Measurements from ENCODE around the gene GUCA2A.
"Not testable (repeated sequence)": the region's sequence is repeated elsewhere in the genome, so short reads cannot be mapped to it uniquely, and the experiment has no call there.

Gene GUCA2A
- 0 reads per million in 4 experiments for total RNA-seq

DNA sequence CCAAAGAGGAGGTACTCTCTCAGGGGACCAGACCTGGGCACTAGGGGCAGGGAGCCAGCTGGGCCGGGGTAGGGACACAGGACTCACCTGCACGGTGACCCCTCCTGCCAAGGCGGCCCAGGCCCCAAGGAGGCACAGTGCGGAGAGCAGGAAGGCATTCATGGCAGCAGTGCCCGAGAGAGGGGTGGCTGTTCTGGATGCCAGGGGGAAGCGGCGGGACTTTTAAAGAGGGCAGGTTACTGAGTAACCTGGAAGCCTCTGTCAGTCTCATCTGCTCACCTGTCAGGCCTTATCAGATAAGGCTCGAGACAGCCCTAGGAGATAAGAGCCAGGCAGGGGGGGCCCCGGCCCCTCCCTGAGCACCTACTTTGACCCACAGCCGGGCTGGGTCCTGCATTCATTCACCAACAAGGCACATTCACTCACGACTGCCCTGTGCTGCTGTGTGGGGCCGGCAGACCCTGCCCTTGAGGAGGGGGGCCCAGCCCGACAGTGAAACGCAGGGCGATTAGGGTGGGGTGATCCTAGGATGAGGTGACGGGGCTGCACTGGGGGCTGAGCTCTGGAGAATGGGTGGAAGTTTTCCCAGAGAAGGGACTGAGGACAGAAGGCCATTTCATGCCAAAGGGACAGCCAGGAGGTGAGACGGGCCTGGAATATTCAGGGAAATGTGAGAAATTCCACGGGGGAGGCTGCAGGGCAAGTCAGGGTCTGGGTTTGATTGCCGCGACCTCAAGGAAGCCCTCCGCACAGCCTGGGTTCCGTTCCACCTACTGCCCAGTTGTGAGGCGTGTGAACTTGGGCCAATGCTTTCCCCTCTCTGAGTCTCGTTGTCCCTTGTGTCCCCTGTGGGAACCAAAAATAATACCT lies at the start of gene GUCA2A:
GUCA2A (minus strand) TSS at position 195 of the 870 bp plus-strand sequence; CDS start at position 162, 33 bp downstream.
- DNase-seq: no peak

DNA sequence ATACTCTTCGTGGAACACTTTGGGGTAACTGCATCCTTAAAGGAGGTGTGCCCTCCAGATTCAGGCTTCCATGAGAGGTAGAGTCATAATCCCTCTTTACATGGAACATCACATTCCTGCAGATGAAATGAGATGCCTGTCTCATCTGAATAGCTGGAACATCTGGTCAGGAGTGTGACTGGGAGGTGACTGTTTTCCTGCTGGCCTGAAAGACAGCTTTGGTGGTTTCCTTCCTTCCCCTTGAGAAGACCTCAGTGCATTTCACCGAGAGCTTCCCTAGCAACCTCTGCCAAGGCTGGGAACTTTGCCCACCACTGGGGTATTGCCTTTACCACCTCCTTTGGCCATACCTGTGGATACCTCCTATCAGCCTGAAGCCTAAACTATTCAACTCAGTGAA lies 46.7 kb upstream of the GUCA2A start:
- no peak for DNase-seq

DNA sequence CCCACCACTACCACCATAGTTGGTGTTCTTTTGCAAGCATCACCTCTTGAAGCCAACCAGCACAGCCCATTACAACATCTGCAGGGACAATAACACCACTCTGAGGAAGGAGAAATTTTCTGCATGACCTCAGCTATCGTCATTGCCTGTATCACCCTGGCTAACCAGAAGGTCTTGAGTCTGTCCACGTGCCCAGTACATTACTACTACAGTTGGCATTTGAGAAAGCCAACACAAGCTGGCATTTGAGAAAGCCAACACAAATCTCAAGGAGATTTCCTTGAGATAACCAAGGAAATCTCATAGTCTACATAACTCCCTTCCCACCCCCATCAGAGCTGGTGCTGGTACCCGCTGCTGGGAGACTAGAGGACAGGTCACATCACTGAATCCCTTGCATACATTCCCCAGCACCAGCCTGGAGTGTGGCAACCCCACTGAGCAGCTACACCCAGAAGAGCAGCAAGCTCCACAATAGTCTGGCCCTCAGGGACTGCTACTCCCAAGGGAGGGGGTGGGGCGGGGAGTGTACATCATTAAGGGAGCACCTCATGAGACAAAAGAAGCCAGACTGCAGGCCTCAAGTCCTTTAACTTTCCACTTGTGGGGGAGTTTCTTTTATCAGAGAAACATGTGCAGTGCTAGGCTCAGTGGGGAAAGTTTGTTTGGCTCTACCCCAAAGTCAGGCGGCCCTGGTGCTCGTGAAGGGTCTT lies 46.0 kb upstream of the GUCA2A start:
- DNase-seq: no peak

GRCh38 chr1:42209526-42210251 lies 45.1 kb upstream of the GUCA2A start:
- DNase-seq: no peak

DNA sequence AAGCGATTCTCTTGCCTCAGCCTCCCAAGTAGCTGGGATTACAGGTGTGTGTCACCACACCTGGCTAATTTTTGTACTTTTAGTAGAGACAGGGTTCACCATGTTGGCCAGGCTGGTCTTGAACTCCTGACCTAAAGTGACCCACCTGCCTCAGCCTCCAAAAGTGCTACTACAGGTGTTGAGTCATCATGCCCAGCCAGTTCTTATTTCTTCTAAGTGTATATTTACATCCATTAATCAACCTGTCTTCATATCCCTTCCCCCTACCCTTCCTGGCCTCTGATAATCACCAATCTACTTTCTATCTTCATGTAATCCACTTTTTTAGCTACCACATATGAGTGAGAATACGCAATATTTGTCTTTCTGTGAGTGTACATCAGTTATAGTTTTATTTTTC lies 42.4 kb upstream of the GUCA2A start:
- not testable (repeated sequence) for DNase-seq

DNA sequence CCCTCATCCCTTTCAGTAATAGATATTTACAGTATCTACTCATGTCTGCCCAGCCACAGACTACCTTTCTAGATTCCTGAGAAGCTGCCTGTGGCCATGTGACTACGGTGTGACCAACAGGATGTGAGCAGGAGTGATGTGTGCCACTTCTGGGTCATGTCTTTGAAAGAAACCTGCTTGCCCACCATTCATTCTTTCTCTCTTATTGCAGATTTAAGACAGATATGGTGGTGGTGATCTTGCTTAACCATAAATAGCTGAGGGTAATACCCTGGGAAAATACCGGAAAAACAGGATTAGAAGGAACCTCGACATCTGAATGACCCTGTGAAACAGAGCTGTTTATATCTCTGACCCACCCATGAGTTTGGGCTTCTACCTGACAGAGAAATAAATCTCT lies 41.6 kb upstream of the GUCA2A start:
- no peak for DNase-seq

DNA sequence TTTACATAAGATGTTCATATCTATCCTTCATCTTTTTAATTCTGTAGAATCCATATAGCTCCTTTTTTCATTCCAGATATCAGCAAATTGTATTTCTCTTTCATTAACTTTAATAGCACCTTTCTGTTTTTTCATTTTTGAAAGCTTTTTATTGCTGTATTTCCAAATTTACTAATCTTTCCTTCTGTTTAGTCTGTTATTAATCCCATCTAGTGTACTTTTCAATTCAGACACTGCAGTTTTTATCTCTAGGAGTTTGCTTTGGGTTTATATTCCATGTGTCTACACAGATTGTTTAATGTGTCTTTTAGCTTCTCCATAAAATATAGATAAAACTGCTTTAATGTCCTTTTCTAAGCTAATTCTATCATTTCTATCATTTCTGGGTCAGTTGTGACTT lies 37.4 kb upstream of the GUCA2A start:
- DNase-seq: no peak

- no peak for DNase-seq
Measured at GRCh38 chr1:42198251-42198650, 33.7 kb upstream of the GUCA2A start.

GRCh38 chr1:42195841-42196240 lies 31.3 kb upstream of the GUCA2A start:
- no peak for DNase-seq

- DNase-seq: no peak
Measured at GRCh38 chr1:42192106-42192505, 27.6 kb upstream of the GUCA2A start.

DNA sequence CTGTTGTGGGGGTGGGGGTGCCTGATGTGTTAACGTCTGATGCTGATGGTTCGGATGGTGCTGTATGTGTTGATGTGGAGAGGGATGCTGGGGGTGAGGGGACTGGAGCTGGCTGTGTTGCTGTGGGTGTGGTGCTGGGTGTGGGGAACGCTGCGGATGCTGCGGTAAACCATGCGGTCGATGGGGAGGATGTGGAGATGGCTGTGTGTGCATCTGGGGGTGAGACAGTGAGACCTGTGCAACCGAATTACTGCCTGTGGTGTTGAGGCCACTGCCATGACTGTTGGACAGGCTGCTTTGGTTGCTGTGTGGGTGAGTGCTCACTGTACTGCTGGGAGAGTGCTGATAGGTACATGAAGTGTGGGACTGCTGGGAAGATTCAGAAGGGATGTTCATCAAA lies 26.8 kb upstream of the GUCA2A start:
- no peak for DNase-seq

DNA sequence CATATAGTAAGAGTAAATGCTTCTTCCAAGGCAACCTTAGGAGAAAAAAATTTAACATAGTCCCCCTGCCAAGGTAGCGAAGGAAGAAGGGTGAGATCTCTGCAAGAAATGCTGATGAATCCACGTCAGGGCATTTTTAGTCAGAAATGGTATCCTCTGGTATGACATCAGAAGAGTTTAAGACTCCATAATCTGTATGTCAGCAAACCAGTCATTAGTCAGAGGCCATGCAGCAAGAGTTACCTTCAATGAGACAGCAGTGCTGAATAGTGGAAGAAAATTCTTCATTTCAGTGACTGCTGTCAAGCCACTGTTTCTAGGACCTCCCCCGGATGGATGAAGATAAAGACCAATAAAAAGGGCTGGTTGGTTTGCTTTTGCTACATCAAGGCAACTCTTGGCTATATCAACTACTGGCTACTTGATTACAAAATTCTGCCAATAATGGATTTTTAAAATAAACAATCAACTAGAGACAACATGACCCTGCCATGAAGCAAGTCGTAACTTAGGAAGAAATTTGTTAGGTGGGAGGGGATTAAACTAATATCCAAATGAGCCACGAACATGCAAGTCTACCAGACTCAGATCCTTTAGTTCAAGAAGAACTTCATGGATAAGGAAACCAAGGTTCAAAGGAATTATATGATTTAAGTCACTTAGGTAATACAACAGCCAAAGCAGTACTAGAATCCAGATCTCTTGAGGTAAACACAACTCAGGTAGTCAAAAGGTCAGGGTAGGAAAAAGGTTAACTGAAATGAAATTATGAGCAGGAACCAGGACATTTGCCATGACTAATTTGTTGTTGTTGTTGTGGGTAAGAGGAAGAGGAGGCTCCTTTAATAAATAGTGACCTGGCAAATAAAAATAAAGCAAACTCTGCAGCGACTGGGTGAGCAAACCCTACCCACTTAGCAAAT lies 25.6 kb upstream of the GUCA2A start:
- DNase-seq: no peak

DNA sequence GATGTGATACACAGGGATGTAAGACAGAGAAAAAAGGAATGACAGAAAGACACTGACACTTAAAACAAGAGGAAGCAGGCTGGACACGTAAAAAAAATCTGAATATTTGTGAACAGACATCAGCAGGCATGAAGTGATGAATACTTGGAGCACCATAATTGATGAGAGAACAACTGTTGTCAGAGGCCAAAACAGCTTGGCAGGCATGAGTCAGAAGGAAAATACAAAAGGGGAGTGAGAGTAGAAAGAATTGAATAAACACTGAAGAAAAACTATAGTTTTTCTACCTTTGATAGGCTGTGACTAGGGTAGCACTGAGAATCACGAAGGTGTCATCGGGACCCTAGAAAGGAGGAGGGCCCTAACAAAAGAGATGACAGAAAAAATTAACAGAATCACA lies 21.6 kb upstream of the GUCA2A start:
- DNase-seq: no peak

DNA sequence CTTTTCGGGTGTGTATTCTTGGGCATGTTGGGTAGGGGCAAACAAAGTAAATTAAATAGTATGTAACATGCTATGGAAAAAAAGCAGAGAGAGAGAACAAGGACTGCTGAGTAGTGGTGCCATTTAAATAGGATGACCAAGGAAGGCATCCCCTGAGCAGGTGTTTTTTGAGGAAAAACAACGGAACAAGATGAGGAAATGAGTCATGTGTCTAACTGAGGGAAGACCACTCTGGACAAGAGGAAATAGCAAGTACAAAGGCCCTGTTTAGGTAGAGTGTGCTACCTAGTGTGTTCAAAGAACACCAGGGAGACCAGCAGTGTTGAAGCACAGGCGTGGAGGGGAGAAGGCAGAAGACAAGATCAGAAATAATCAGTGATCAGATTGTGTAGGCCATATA lies 20.1 kb upstream of the GUCA2A start:
- no peak for DNase-seq

GRCh38 chr1:42183957-42184268 lies 19.4 kb upstream of the GUCA2A start:
- no peak for DNase-seq

GRCh38 chr1:42183210-42183956 lies 18.8 kb upstream of the GUCA2A start:
- no peak for DNase-seq

DNA sequence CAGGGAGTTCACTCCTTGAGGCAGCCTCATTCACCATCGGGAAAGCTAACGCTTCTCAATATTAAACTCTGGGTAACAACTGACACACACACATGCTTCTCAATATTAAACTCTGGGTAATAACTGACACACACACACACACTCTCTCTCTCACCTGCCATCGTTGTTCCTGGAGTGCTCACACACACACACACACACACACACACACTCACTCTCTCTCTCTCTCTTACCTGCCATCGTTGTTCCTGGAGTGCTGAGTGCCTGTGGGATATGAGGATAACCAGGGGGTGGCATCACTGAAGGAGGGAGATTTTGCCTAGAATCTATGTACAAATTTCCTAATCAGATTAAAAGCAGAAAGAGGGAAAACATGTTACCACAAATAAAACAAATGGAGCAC lies 17.1 kb upstream of the GUCA2A start:
- no peak for DNase-seq

GRCh38 chr1:42179900-42180329 lies 15.4 kb upstream of the GUCA2A start:
- no peak for DNase-seq

GRCh38 chr1:42179275-42179674 lies 14.7 kb upstream of the GUCA2A start:
- DNase-seq: no peak

DNA sequence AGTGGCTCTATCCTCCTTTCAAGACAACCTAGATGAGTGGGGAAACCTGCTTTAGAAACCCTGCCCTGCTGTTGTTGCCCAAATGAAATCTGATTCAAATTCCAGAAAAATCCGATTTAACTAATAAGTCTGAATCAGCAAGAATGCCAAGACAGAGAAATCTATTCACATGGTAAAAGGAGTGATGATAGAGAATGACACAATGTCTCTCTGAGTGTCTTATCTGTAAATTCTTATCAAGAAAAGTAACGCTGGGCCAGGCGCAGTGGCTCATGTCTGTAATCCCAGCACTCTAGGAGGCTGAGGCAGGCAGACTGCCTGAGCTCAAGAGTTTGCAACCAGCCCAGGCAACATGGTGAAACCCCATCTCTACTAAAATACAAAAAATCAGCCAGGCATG lies 13.7 kb upstream of the GUCA2A start:
- DNase-seq: no peak

DNA sequence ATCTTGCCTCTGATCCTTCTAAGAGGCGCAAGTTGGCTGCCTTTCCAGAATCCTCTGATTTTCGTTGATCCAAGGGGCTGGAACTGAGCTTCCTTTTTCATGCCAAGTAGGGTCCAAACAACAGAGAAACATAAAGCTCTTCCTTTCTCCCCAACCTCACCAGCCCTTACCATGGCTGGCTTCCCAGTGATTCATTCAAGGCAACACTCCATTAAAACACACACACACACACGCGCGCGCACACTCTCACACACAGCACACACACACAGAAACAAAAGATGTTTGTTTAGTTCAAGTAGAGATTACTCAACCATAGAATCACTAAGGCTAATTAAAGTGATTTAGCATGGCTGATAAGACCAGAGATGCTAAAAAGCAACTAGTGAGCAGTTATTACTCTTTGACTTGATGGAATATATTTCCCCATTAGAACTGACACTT lies 13.0 kb upstream of the GUCA2A start:
- no peak for DNase-seq

Data from effector CD8-positive, alpha-beta T cell (primary cell).